HG02571 (cell line): Measurements from ENCODE around the gene RNF13.
"Not testable (repeated sequence)": the region's sequence is repeated elsewhere in the genome, so short reads cannot be mapped to it uniquely, and the experiment has no call there.

Source experiments
- ATAC-seq: cut with Tn5 transposase; IDR thresholded peaks from one replicate; pipeline ENCODE4 v1.9.1; 2021; ENCODE audit warnings: mild to moderate bottlenecking, moderate library complexity; ENCODE audit not compliant: unreplicated experiment

Gene RNF13

DNA sequence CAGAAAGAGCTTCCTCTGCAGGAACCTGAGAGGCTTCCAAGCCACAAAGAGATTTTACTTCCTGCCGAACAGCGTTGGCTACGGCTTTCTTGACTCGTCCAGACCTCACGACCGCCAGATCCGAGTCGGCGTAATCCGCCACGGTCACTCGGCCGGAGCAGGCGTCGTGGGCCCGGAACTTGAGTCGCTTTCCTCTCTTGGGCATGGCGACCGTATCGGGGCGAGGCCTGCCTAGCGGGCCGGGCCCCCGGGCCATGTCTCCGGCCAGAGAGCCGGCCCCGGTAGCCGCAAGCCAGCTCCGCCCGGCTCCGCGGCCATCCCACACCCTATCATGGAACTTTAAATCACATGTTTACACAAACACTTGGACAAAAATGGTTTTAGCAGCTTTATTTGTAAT, 170.0 kb downstream of the RNF13 start:
- ATAC-seq, result not testable (repeated sequence)

DNA sequence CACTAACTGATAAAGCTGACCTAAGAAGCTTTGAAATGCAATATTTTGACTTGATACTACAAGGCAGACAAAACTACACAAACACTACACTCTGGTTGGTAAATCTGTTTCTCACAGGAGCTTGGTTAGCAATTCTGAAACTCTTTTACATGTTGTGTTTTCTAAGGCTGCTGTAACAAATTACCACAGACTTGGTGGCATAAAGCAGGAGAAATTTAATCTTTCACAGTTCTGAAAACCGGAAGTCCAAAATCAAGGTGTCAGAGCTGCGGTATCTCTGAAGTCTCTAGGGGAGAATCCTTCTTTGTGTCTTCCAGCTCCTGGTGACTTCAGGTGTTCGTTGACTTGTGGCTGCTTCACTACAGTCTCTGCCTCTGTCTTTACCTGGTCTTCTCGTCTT, 170.6 kb downstream of the RNF13 start:
- ATAC-seq, result no peak

DNA sequence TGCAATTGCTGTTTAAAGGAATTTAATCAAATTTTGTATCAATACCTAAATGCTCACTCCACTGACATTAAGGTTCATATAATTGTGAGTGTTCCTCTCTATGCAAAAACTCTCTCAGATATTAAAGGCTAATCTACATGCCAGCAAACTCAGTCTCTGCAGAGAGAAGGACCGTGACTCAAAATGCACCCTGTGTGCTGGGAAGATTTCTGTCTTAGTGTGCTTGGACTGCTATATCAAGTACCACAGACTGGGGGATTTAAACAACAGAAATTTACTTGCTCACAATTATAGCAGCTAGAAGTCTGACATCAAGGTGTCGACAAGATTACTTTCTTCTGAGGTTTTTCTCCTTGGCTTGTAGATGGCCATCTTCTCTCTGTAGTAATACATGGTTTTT, 176.3 kb downstream of the RNF13 start:
- ATAC-seq, result no peak

DNA sequence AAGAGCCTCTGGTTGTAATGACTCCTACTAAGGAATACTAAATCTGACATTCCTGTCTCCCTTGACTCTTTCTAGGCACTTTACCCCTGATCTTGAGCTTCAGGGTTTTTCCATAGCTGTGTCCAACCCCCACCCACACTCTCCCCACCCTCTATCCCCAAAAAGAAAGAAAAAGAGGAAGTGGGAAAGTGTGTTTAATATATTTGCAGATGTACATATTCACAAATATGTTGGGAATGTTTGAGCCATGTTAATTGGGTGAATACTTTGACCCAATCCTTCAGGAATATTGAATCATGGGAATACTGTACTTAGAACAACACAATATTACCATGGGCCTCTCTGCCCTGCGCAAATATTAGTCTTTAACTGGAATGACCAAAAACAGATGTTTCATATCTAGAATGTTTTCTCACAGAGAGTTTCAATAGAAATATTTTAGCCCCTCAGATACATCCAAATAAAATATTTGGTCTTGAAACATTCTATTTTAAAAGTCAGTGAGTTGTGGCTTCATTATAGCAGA, 177.5 kb downstream of the RNF13 start:
- no peak for ATAC-seq

- ATAC-seq, result no peak
These were observed 179.5 kb downstream of the RNF13 start for GRCh38 chr3:149992416-149993058.

DNA sequence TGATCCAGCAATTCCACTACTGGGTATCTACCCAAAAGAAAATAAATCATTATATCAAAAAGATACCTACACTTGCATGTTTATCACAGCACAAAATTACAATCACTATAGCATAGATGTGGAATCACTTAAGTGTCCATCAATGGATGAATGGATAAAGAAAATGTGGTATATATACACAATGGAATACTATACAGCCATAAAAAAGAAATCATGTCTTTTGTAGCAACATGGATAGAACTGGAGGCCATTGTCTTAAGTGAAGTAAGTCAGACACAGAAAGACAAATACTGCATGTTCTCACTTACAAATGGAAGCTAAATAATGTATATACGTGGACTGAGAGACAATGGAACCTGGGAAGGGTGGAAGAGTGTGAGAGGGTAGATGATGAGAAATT, 185.9 kb downstream of the RNF13 start:
- ATAC-seq, result no peak

DNA sequence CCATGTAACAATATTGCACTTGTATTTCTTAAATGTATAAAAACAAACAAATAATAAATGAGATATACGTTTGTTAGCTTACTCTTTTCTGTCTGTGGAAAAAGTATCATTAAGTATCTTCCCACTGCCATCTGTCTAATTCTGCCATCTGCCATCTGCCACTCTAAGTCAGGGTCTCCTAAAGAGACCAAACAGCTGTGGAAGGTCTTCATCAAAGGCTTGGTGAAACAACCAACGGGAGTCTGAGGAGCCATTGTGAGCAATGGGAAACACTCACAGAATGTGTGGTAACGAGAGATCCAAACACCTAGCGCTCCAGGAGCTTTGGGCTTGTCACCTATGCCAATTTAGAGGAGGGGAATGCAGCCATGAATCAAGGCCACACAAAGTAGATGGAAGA, 186.4 kb downstream of the RNF13 start:
- ATAC-seq, result no peak

DNA sequence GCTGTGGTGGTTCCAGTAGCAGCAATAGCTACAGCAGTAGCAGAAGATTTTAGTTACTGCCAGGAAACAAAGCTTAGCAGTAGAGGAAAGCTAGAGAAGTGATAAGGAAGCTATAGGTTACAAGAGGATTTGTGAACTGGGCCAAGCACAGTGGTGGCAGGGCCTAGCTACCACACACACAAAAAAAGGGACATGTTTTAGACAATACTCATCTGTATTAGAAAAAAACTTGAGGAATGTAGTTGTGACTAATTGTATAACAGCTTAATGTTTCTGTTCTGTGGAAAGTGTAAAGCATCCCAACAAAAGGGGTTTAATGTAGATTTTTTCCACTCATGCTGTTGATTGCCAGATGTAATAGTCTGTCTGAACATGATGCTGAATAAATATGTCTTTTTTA, 187.6 kb downstream of the RNF13 start:
- ATAC-seq, result no peak

GRCh38 chr3:150005243-150006112, 192.5 kb downstream of the RNF13 start:
- no peak for ATAC-seq

DNA sequence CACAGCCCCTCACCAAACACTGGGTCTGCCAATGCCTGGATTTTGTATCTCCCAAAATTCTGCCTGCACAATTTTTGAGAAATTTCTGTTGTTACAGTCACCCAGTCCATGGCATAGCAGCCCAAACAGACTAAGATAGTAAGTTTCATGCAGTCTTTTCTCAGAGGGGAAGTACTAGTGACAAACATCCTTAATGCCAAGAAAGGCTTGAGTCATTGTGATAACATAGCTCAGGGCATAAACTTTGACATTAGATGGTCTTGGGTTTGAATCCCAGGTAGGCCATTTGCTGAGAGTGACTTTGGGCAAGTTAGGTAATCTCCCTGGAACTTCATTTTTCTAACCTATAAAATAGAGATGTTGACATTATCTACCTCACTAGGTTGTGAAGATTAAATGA, 193.8 kb downstream of the RNF13 start:
- no peak for ATAC-seq
